Inflammatory macrophage treated with lipopolysaccharide for 1 hour (primary cell): ENCODE results near the gene CYP4F12.

ENCODE experiments used
- DNase-seq, 2 donors: peaks; one replicate each; pipeline ENCODE4 v3.0.0-alpha.2; 2020 to 2022

Gene CYP4F12, protein sequence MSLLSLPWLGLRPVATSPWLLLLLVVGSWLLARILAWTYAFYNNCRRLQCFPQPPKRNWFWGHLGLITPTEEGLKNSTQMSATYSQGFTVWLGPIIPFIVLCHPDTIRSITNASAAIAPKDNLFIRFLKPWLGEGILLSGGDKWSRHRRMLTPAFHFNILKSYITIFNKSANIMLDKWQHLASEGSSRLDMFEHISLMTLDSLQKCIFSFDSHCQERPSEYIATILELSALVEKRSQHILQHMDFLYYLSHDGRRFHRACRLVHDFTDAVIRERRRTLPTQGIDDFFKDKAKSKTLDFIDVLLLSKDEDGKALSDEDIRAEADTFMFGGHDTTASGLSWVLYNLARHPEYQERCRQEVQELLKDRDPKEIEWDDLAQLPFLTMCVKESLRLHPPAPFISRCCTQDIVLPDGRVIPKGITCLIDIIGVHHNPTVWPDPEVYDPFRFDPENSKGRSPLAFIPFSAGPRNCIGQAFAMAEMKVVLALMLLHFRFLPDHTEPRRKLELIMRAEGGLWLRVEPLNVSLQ

GRCh38 chr19:15672580-15673175 is at the start of gene CYP4F12:
Gene CYP4F12, plus strand, starts transcription at chr19:15673087. Its CDS starts 443 bp downstream, at chr19:15673530.
- DNase-seq, result no peak

- no peak for DNase-seq
Measured at GRCh38 chr19:15623711-15624318, 49.1 kb upstream of the CYP4F12 start.

DNA sequence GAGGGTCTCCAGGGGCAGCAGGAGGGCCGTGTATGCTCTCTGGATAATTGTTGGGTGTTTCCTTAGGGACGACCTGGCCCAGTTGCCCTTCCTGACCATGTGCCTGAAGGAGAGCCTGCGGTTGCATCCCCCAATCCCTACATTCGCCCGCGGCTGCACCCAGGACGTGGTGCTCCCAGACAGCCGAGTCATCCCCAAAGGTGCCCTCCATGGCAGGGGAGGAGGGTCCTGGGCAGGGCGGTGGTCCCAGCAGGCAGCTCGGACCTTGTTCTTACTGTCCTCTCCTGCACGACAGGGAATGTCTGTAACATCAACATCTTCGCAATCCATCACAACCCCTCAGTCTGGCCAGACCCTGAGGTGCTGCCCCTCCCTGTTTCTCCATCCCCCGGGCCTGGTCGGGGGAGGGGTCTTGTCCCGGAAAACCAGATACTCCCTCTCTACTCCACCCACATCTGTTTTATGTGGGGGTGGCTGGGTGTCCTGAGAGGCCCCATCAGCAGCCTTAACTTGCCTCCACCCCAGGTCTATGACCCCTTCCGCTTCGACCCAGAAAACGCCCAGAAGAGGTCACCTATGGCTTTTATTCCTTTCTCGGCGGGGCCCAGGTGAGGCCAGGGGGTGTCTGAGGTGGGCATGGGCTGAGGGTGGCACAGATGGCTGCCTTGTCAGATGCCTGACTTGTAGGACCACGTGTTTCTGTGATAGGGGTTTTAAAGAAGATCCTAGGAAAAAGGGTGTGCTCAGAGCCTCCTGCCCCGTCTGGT is 44.5 kb upstream of the CYP4F12 start:
- no peak for DNase-seq

- DNase-seq, result peak; percentile 36 to 94
Measured at GRCh38 chr19:15629003-15629880, 43.6 kb upstream of the CYP4F12 start.

DNA sequence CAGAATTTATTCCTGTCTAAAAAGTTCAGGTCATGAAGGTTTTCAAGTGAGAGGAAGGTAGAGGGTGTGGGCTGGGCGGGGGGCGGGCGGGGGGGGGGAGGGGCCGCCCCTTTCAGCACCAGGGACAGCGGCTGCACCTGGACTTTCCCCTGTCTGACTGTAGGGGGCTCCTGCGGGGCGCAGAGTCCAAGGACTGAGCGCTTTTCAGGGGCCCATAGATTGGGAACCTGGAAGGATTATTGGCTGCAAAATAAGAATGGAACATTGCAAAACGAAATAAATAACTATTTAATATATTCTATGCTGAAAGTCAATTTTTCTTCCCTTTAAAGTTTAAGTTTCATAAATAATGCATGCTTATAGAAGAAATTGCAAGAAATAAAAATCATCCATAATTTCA is 41.1 kb upstream of the CYP4F12 start:
- DNase-seq, result no peak

DNA sequence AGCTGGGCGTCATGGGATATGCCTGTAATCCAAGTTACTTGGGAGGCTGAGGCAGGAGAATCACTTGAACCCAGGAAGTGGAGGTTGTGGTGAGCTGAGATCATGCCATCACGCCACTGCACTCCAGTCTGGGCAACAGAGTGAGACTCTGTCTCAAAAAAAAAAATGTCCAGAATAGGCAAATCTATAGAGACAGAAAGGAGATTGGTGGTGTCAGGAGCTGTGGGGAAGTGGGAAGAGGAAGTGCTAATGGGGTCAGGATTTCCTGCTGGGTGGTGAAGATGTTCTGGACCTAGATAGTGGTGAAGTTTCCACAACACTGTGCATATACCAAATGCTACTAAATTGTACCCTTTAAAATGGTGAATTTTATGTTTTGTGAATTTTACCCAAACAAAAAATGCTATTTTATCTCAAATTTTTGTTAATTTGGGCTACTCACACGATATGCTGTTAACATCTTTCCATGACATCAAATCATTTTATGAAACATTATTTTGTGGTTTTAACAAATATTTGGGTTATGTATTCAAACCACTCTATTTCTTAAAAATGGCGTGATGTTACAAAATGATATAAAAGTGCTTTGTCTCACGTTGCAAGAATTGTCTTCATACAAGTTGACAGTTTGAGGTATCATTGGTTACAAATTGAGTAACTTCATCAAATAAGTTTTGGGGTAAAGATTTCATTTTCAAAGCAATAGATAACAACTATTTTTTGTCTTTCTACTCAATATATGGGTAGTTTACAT is 39.6 kb upstream of the CYP4F12 start:
- DNase-seq, result peak; percentile 60 to 61

GRCh38 chr19:15634105-15634504 is 38.8 kb upstream of the CYP4F12 start:
- no peak for DNase-seq

DNA sequence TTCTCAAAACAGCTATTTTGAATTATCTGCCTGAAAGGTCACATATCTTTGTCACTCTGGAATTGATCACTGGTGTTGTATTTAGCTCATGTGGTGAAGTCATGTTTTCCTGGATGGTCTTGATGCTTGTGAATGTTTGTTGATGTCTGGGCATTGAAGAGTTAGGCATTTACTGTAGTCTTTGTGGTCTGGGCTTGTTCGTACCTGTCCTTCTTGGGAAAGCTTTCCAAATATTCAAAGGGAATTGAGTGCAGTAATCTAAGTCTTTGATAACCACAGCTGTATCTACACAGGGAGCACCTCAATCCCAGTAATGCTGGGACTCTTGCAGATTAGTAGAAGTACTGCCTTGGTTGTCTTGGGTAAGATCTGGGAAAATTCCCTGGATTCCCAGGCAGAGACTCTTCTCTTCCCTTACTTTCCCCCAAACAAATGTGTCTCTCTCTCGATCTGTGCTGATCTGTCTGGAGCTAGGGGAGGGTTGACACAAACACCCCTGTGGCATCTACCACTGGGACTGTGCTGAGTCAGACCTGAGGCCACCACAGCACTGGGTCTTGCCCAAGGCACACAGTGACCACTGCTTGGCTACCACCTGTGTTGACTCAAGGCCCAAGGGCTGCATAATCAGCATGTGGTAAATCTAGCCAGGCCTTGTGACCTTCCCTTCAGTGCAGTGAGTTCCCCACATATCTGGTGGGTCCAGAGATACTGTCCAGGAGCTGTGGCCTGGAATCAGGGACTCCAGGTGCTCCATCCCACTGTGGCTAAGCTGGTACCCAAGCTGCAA is 37.7 kb upstream of the CYP4F12 start:
- DNase-seq, result peak in 1 of 2 donors; percentile 6

DNA sequence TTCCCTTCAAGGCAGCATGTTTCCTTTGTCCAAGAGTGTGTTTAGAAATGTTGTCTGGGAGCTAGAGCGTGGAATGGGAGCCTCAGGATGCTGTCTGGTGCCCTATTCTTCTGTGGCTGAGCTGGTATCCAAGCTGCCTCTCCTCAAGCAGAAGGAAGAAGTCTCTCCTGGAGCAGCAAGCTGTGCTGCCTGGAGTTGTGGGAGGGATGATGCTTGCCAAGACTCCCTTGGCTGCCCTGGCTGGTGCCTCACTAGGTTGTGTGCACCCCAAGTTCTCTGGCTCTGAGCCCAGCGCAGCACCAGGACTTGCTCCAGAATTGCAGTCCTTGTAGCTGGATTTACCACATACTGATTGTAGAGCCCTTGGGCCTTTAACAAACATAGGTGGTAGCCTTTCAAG is 36.9 kb upstream of the CYP4F12 start:
- no peak for DNase-seq

DNA sequence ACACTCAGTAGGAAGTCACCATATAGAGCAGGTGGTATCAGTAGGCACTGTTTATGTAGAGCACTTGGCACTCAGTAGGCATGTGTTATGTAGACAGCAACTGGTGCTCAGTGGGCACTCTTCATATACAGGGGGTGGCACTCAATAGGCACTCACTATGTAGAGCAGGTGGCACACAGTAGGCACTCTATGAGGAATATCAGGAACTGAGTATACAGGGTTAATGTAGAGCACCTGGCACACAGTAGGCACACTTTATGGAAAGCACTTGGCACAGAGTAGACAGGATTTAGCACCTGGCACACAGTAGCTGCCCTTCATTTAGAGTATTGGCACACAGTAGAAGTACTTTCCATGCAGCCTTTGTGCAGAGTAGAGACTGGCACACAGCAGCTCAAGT is 33.3 kb upstream of the CYP4F12 start:
- DNase-seq, result no peak

GRCh38 chr19:15640294-15640903 is 32.5 kb upstream of the CYP4F12 start, which contains the start of gene CYP4F3:
Gene CYP4F3, plus strand, starts transcription at chr19:15640897. Its CDS starts 519 bp downstream, at chr19:15641416.
- peak; percentile 68 to 79 for DNase-seq

GRCh38 chr19:15640904-15641597 is 31.8 kb upstream of the CYP4F12 start:
- no peak for DNase-seq

DNA sequence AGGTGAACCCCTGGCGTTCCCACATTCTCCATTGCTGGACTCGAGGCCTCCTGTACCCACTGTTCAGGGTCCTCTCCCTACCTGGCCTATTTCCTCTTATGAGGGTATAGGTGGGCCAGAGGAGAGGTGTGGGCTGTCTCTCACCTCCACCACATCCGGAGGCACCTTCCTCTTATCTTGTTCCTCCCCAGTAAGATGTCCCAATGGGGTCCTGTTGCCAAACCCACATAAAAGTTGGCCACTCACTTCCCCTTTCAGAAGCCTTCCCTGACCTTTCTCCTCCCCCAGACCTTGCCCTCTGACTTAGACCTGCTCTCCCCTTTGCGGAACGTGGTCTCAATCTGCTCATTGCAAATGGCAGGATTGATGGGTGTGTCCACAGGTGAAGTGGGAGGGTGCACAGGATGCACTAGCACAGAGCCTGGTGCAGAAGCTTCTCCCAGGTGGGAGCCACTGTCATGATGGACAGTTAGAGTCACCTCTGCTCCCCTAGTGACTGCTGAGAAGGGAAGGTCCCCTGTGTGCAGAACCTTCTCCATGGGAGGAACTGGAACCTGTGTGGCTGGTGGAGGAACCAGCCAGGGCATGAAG is 30.9 kb upstream of the CYP4F12 start:
- DNase-seq, result peak; percentile 14 to 31

- DNase-seq, result no peak
Measured at GRCh38 chr19:15642807-15643206, 30.1 kb upstream of the CYP4F12 start.

GRCh38 chr19:15643387-15643786 is 29.5 kb upstream of the CYP4F12 start:
- no peak for DNase-seq

- DNase-seq, result no peak
Measured at GRCh38 chr19:15644066-15644741, 28.7 kb upstream of the CYP4F12 start.

GRCh38 chr19:15644816-15645215 is 28.1 kb upstream of the CYP4F12 start:
- no peak for DNase-seq

GRCh38 chr19:15649526-15649925 is 23.4 kb upstream of the CYP4F12 start:
- no peak for DNase-seq
